Globus pallidus (tissue), 1 donor: ENCODE data around the gene TACR1.
"Not testable (repeated sequence)": the region's sequence is repeated elsewhere in the genome, so short reads cannot be mapped to it uniquely, and the experiment has no call there.

ENCODE experiments used
- DNase-seq: peaks from one replicate; pipeline ENCODE4 v3.0.0-alpha.2; 2015; ENCODE audit warnings: low spot score

Gene TACR1

GRCh38 chr2:75194184-75194868 lies 5.0 kb downstream of the TACR1 start:
- DNase-seq, result no peak

GRCh38 chr2:75192496-75192895 lies 6.8 kb downstream of the TACR1 start:
- DNase-seq, result no peak

- DNase-seq, result no peak
Measured at GRCh38 chr2:75190271-75190990, 8.9 kb downstream of the TACR1 start.

GRCh38 chr2:75186821-75187220 lies 12.5 kb downstream of the TACR1 start:
- DNase-seq, result no peak

- no peak for DNase-seq
Measured at GRCh38 chr2:75182606-75183005, 16.7 kb downstream of the TACR1 start.

- no peak for DNase-seq
Measured at GRCh38 chr2:75180476-75180875, 18.8 kb downstream of the TACR1 start.

- no peak for DNase-seq
Measured at GRCh38 chr2:75177427-75177826, 21.9 kb downstream of the TACR1 start.

GRCh38 chr2:75175456-75175855 lies 23.9 kb downstream of the TACR1 start:
- no peak for DNase-seq

GRCh38 chr2:75174981-75175380 lies 24.3 kb downstream of the TACR1 start:
- DNase-seq, result no peak

- no peak for DNase-seq
Measured at GRCh38 chr2:75174519-75174918, 24.8 kb downstream of the TACR1 start.

- DNase-seq, result no peak
Measured at GRCh38 chr2:75173740-75174139, 25.6 kb downstream of the TACR1 start.

- DNase-seq, result not testable (repeated sequence)
Measured at GRCh38 chr2:75171423-75171822, 27.9 kb downstream of the TACR1 start.

- no peak for DNase-seq
Measured at GRCh38 chr2:75170889-75171288, 28.4 kb downstream of the TACR1 start.

GRCh38 chr2:75168186-75168585 lies 31.1 kb downstream of the TACR1 start:
- DNase-seq, result no peak

GRCh38 chr2:75166491-75166890 lies 32.8 kb downstream of the TACR1 start:
- no peak for DNase-seq

GRCh38 chr2:75162897-75163296 lies 36.4 kb downstream of the TACR1 start:
- DNase-seq, result no peak

- DNase-seq, result no peak
Measured at GRCh38 chr2:75162259-75162658, 37.1 kb downstream of the TACR1 start.

GRCh38 chr2:75157435-75157834 lies 41.9 kb downstream of the TACR1 start:
- DNase-seq, result no peak

- no peak for DNase-seq
Measured at GRCh38 chr2:75155115-75155514, 44.2 kb downstream of the TACR1 start.

GRCh38 chr2:75153221-75153620 lies 46.1 kb downstream of the TACR1 start:
- DNase-seq, result no peak

GRCh38 chr2:75152243-75152642 lies 47.1 kb downstream of the TACR1 start:
- DNase-seq, result not testable (repeated sequence)

- not testable (repeated sequence) for DNase-seq
Measured at GRCh38 chr2:75147884-75148283, 51.4 kb downstream of the TACR1 start.

- DNase-seq, result no peak
Measured at GRCh38 chr2:75146606-75147332, 52.6 kb downstream of the TACR1 start.
